Non-pigmented ciliary epithelial cell (primary cell): ENCODE data around the gene FANCC.

Experiments used
- DNase-seq: peaks from one replicate; pipeline ENCODE4 v3.0.0-alpha.2; 2010; ENCODE audit warnings: low read depth

FANCC gene

DNA sequence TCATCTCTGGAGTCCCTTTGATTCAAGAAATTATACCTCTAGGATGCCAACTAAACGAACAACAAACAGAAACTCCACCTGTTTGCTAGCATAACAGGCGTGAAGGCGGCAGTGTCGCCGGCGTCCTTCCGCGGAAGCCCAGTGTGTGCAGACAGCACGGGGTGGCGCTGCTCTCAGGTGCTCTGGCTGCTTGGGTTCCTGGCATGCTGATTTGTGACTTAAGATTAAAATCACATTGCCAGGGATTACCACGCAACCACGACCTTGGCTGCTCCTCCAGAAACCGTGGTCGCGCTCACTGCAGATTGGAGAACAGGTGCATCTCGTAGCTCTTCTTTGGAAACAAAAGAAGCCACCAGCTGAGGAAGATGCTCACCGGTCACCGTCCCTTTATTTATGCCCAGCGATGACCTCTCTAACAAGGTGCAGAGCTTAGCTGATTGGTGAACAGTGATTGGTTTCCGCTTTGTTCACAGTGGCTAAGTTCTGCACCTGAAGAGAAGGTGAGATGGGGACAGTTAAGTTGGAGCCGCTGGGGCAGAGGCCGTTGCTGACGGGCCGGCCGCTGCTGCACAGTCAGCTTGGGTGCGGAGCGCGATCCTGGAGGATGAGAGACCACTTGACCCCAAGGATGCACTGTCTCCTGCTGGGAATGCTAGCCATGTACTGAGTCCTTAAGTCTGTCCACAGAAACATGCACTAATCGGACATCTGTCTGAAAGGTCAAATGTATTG, 232.3 kb downstream of the FANCC start:
- no peak for DNase-seq

GRCh38 chr9:95084254-95084934, 233.1 kb downstream of the FANCC start:
- DNase-seq, result no peak

GRCh38 chr9:95083086-95083768, 234.3 kb downstream of the FANCC start:
- DNase-seq, result no peak

GRCh38 chr9:95082401-95083084, 235.0 kb downstream of the FANCC start:
- DNase-seq, result no peak

GRCh38 chr9:95081998-95082397, 235.5 kb downstream of the FANCC start:
- no peak for DNase-seq

- DNase-seq, result no peak
Measured at GRCh38 chr9:95080961-95081647, 236.4 kb downstream of the FANCC start.

DNA sequence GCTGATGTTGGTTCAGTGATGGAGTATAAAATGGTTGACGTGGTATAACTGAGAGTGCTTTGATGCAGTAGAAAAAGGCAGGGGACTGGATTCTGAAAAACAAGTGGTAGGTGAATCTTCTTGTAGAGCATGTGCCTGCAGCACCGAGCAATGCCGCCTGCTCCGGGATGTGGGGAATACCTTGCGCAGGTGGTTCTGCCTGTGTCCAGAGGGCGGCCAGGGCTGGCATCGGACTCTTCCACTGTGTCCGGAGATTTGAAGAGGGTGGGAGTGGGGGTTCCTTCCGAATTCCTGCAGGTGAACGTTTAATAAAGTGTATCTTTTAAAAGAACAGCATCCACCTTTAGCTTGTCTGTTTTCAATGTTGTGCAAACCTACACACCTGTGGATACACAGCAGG, 238.0 kb downstream of the FANCC start:
- no peak for DNase-seq

DNA sequence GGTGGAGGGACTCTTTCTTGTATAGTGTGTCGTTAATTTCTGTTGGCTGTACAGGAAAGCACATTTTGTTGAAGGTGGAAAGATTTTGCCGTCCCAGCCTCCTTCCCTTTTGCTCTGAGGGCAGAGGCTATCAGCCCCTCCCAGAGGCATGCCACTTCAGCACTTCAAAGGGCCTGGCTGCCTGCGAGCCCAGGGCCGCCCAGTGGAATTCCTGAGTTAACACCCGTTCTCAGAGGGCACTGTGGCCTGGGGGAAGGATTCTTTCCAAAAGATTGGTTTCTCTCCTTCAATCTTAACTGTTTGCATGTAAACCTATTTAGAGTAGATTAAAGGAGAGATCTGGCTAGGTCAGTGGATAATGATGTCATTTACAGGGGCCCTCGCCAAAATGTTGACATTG, 238.6 kb downstream of the FANCC start:
- DNase-seq, result no peak

GRCh38 chr9:95078511-95078910, 239.0 kb downstream of the FANCC start:
- no peak for DNase-seq

- DNase-seq, result no peak
Measured at GRCh38 chr9:95077766-95078370, 239.6 kb downstream of the FANCC start.

- no peak for DNase-seq
Measured at GRCh38 chr9:95077053-95077765, 240.3 kb downstream of the FANCC start.

- DNase-seq, result no peak
Measured at GRCh38 chr9:95076696-95077052, 240.8 kb downstream of the FANCC start.

GRCh38 chr9:95075700-95076099, 241.8 kb downstream of the FANCC start:
- DNase-seq, result no peak

- no peak for DNase-seq
Measured at GRCh38 chr9:95074632-95075031, 242.9 kb downstream of the FANCC start.

GRCh38 chr9:95073918-95074317, 243.6 kb downstream of the FANCC start:
- DNase-seq, result no peak

- DNase-seq, result no peak
Measured at GRCh38 chr9:95073042-95073607, 244.4 kb downstream of the FANCC start.

DNA sequence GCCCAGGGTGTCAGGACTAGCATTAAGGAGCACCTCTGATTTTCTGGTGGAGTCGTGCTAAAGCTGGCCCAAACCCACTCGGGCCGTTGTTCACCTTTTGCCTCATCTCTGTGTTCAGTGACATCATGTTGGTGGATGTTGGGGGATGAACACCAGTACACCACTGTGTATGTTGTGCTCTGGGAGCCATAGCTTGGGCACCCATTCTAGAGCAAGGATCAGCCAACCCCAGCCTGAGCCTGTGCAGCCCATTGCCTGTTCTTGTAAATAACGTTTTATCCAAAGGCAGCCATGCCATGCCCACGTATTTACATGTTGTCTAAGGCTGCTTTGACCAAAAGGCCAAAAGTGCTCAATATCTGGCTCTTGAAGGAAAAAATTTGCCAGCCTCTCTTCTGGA, 245.6 kb downstream of the FANCC start:
- DNase-seq, result no peak

DNA sequence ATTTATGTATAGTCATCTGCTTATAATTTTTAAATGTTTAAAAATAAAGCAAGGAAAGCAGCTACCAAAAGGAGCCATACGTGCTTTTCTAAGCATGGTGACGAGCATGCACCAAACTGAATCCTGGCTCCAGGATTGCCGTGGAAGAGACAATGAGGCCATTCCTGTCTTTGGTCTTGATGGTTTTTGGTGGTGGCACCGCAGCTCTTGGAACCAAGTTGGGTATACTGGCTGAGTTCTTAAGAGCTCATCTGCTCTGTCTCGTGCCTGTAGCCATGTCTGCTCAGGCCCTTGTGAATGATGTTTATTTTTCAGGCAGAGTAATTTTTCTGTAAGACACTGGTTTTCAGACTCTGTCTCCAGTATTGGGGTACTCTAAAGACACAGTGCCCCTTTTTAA, 246.1 kb downstream of the FANCC start:
- DNase-seq, result no peak

- DNase-seq, result no peak
Measured at GRCh38 chr9:95070549-95071021, 246.9 kb downstream of the FANCC start.

DNA sequence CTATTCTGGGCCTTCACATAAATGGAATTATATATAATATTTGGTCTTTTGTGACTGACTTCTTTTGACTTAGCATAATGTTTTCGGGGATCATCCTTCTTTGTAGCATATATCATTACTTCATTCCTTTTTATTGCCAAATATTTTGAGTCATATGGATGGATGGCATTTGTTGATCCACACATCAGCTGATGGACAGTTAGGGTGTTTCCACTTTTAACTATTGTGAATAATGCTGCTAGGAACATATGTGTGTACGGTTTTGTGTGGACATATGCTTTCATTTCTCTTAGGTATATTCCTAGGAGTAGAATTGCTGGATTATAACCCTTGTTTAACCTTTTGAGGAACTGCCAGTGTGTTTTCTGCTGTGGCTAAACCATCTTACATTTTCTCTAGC, 249.6 kb downstream of the FANCC start:
- DNase-seq, result no peak

DNA sequence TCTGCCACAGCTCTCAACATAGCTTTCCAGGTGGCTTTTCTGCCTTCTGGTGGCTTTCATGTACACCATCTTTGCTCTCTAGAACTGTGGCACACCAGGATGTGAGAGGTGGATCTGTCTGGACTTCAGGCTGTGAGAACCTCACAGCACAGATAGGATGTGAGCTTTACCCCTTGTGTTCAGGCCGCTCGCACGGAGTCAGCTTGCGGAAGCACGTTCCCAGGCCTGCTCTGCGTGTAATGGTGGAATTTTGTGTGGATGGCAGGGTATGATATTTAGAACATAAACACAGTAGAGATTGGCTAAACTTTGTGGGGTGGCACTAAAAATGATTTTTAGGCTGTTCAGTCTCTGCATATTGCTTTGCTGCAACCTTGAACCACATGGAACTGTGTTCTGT, 250.5 kb downstream of the FANCC start:
- DNase-seq, result no peak
